H9 (cell line): ENCODE data around the gene BTBD19. TPM values are rescaled to one million over a fixed set of nuclear protein-coding genes. Genes with fewer than 3 reads are reported as not detected.
A peak's percentile ranks its signal among the peaks of the same experiment; 100 is the strongest.

Experiments
- DNase-seq: peaks from one replicate; pipeline ENCODE4 v3.0.0-alpha.2; 2017
- H2AFZ ChIP-seq: one replicate; pipeline ENCODE4 v1.6.1; 2013; ENCODE audit warnings: mild to moderate bottlenecking, low read length, control low read depth, moderate library complexity
- H2AK5ac ChIP-seq: 2 replicates; pipeline ENCODE4 v1.6.1; 2013; ENCODE audit warnings: low read length, control low read depth, mixed read lengths; ENCODE audit not compliant: insufficient read length
- H2BK120ac ChIP-seq: one replicate; pipeline ENCODE4 v1.6.1; 2013; ENCODE audit warnings: low read depth, mild to moderate bottlenecking, low read length, control low read depth, inconsistent platforms; ENCODE audit not compliant: poor library complexity, severe bottlenecking
- H2BK12ac ChIP-seq: 2 replicates; pipeline ENCODE4 v1.6.1; 2013; ENCODE audit warnings: low read length, control low read depth, mixed read lengths, low read depth; ENCODE audit not compliant: insufficient read length
- H2BK15ac ChIP-seq: 2 replicates; pipeline ENCODE4 v1.6.1; 2013; ENCODE audit warnings: low read depth, low read length, control low read depth
- H2BK20ac ChIP-seq: one replicate; pipeline ENCODE4 v1.6.1; 2013; ENCODE audit warnings: low read depth, mild to moderate bottlenecking, low read length, control low read depth, inconsistent platforms; ENCODE audit not compliant: poor library complexity, severe bottlenecking
- H2BK5ac ChIP-seq: 2 replicates; pipeline ENCODE4 v1.6.1; 2013; ENCODE audit warnings: low read length, control low read depth, mixed read lengths; ENCODE audit not compliant: insufficient read length
- H3K14ac ChIP-seq: 2 replicates; pipeline ENCODE4 v1.6.1; 2013; ENCODE audit warnings: low read length, control low read depth; ENCODE audit not compliant: insufficient read depth
- H3K18ac ChIP-seq: 2 replicates; pipeline ENCODE4 v1.6.1; 2013; ENCODE audit warnings: low read depth, mild to moderate bottlenecking, mixed read lengths, low read length, control low read depth; ENCODE audit not compliant: insufficient read length
- H3K23ac ChIP-seq: 2 replicates; pipeline ENCODE4 v1.6.1; 2013; ENCODE audit warnings: low read length, control low read depth, mixed read lengths, low read depth; ENCODE audit not compliant: insufficient read length
- H3K23me2 ChIP-seq: 2 replicates; pipeline ENCODE4 v1.6.1; 2013; ENCODE audit warnings: low read depth, mild to moderate bottlenecking, mixed read lengths, low read length, control low read depth; ENCODE audit not compliant: insufficient read length, poor library complexity, severe bottlenecking
- H3K27ac ChIP-seq: 2 replicates; pipeline ENCODE4 v1.5.1; 2013; ENCODE audit warnings: low read length, control low read depth, mixed read lengths, low read depth; ENCODE audit not compliant: insufficient read length
- H3K27me3 ChIP-seq: 2 replicates; pipeline ENCODE4 v1.6.1; 2013; ENCODE audit warnings: low read length, control low read depth, inconsistent platforms; ENCODE audit not compliant: insufficient read depth
- H3K4ac ChIP-seq: 2 replicates; pipeline ENCODE4 v1.6.1; 2013; ENCODE audit warnings: low read depth, mild to moderate bottlenecking, control low read depth, inconsistent platforms, low read length, moderate library complexity
- H3K4me1 ChIP-seq: 2 replicates; pipeline ENCODE4 v1.6.1; 2013; ENCODE audit warnings: low read length, control low read depth, inconsistent platforms; ENCODE audit not compliant: insufficient read depth
- H3K4me2 ChIP-seq: 2 replicates; pipeline ENCODE4 v1.6.1; 2013; ENCODE audit warnings: low read length, control low read depth, mixed read lengths; ENCODE audit not compliant: insufficient read length, insufficient read depth
- H3K56ac ChIP-seq: 2 replicates; pipeline ENCODE4 v1.6.1; 2013; ENCODE audit warnings: low read depth, mild to moderate bottlenecking, mixed read lengths, low read length, control low read depth; ENCODE audit not compliant: insufficient read length
- H3K79me1 ChIP-seq: 2 replicates; pipeline ENCODE4 v1.6.1; 2013; ENCODE audit warnings: low read depth, mild to moderate bottlenecking, moderate library complexity, low read length, control low read depth, inconsistent platforms; ENCODE audit not compliant: insufficient read depth, poor library complexity, severe bottlenecking
- H3K79me2 ChIP-seq: 2 replicates; pipeline ENCODE4 v1.6.1; 2013; ENCODE audit warnings: low read length, control low read depth, inconsistent platforms; ENCODE audit not compliant: insufficient read depth
- H3K9ac ChIP-seq: 2 replicates; pipeline ENCODE4 v1.6.1; 2013; ENCODE audit warnings: low read length, control low read depth, mixed read lengths; ENCODE audit not compliant: insufficient read length; ENCODE audit errors: extremely low read depth
- H3K9me3 ChIP-seq: one replicate; pipeline ENCODE4 v1.6.1; 2013; ENCODE audit warnings: low read depth, low read length, inconsistent platforms; ENCODE audit not compliant: control insufficient read depth
- H3T11ph ChIP-seq: one replicate; pipeline ENCODE4 v1.6.1; 2013; ENCODE audit warnings: mild to moderate bottlenecking, low read length, control low read depth, inconsistent platforms
- H4K20me1 ChIP-seq: one replicate; pipeline ENCODE4 v1.6.1; 2013; ENCODE audit not compliant: control insufficient read depth, insufficient read length, insufficient read depth
- H4K5ac ChIP-seq: 2 replicates; pipeline ENCODE4 v1.6.1; 2013; ENCODE audit warnings: low read depth, mild to moderate bottlenecking, mixed read lengths, low read length, control low read depth; ENCODE audit not compliant: insufficient read length
- H4K8ac ChIP-seq: replicated peaks from 2 replicates; pipeline ENCODE4 v1.6.1; 2013; ENCODE audit warnings: low read length, control low read depth, mixed read lengths, low read depth; ENCODE audit not compliant: insufficient read length
- H4K91ac ChIP-seq: 2 replicates; pipeline ENCODE4 v1.6.1; 2013; ENCODE audit warnings: low read depth, mild to moderate bottlenecking, moderate library complexity, mixed read lengths, low read length, control low read depth; ENCODE audit not compliant: insufficient read length
- H3K27ac Mint-ChIP-seq, 3 experiments: 2 replicates in 2 of 3; 3 replicates in 1 of 3; pipeline ENCODE4 v1.8.0; 2020 to 2021; ENCODE audit warnings: mixed read lengths in 3 of 3, mild to moderate bottlenecking in 1 of 3, moderate library complexity in 1 of 3
- H3K27me3 Mint-ChIP-seq: 2 replicates; pipeline ENCODE4 v1.8.0; 2021; ENCODE audit warnings: low read depth, mild to moderate bottlenecking, moderate library complexity, mixed read lengths
- H3K36me3 Mint-ChIP-seq, 3 experiments: 2 replicates in 2 of 3; 3 replicates in 1 of 3; pipeline ENCODE4 v1.8.0; 2020 to 2021; ENCODE audit warnings: low read depth in 3 of 3, mixed read lengths in 3 of 3; ENCODE audit not compliant: insufficient read depth in 1 of 3
- H3K4me1 Mint-ChIP-seq, 2 experiments: 2 replicates each; pipeline ENCODE4 v1.8.0; 2020; ENCODE audit warnings: mixed read lengths in 2 of 2
- H3K4me3 Mint-ChIP-seq, 2 experiments: 2 replicates in 1 of 2; 3 replicates in 1 of 2; pipeline ENCODE4 v1.8.0; 2020 to 2021; ENCODE audit warnings: mild to moderate bottlenecking in 2 of 2, mixed read lengths in 2 of 2, moderate library complexity in 1 of 2
- H3K9me3 Mint-ChIP-seq, 2 experiments: 2 replicates in 1 of 2; 3 replicates in 1 of 2; pipeline ENCODE4 v1.8.0; 2020; ENCODE audit warnings: mild to moderate bottlenecking in 2 of 2, mixed read lengths in 2 of 2, moderate library complexity in 1 of 2
- WGBS: extraction: QIAGEN DNeasy Blood & Tissue Kit; methylation state at CpG from one replicate; pipeline ENCODE4 v1.1.7; 2013; ENCODE audit warnings: missing lambda C conversion rate, low lambda C conversion rate, mixed read lengths; ENCODE audit not compliant: insufficient read length; ENCODE audit errors: extremely low coverage; 5-methylcytosine and 5-hydroxymethylcytosine counted together
- total RNA-seq: library from RNA; stranded (reverse); gene quantifications from 2 replicates; pipeline ENCODE4 v1.2.1, GENCODE V29; 2021
- TF ChIP-seq, protein P1 (sequence below): fragments of 200-600 bp; sonication (generic); conservative IDR thresholded peaks from 3 replicates; pipeline ENCODE4 v1.8.0; 2021; ENCODE audit warnings: antibody characterized with exemption, mild to moderate bottlenecking

BTBD19 gene
- total RNA-seq, 1 experiment from 2014 or later, result 1.9 TPM

DNA sequence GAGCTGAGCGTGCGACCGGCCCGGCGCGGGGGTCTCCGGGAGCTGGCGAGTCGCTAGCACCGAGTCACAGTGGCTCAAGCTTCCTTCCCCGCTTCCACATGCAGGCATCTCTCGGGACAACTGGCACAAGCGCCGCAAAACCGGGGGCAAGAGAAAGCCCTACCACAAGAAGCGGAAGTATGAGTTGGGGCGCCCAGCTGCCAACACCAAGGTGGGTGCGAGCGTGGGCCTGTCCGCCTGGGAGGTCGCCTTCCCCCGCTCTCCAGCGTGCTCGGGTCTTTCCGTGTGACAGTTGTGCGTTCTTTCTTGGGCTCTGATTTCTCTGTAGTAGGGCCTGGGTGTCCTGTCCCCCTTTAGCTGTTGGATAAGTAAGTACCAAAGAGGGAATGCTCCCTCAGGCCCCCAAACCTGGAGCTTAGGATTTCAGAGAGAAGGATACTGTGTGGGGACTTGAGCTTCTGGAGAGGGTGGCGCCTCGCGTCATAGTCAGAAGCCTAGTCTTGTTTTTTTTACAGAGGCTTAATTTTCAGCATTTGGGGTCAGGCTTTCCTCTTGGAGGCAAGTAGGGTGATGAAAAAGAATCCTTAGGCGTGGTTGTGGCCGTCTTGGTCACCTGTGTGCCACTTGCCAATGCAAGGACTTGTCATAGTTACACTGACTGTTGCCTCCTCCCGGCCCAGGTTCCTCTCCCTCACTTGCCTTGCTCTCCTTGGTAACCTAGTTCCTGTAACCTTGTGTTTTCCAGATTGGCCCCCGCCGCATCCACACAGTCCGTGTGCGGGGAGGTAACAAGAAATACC lies 32.2 kb upstream of the BTBD19 start:
- Histone ChIP-seq H2BK12ac (no peak overlapping the region), H3K4ac (peak overlapping the region; percentile 33; the same call in 1 of the 2 replicates), H2AFZ (no peak overlapping the region), H3K9me3 (no peaks in the 10 kb centered on the region), H3K9ac (peak overlapping the region; percentile 98), H2BK120ac (no peak overlapping the region), H4K20me1 (peaks cover 4% of the 10 kb centered on the region), H3K27me3 (no peaks in the 10 kb centered on the region), H3T11ph (no peak overlapping the region), H2BK15ac (no peak overlapping the region), H3K79me1 (peaks cover 2% of the 10 kb centered on the region), H2BK5ac (no peak overlapping the region), H3K56ac (no peak overlapping the region), H3K27ac (no peak overlapping the region), H4K5ac (peak overlapping the region; percentile 83), H3K18ac (peak overlapping the region; percentile 83), H3K23me2 (peaks cover 11% of the 10 kb centered on the region), H2BK20ac (no peak overlapping the region), H3K23ac (no peak overlapping the region), H4K91ac (no peak overlapping the region), H3K4me1 (no peaks in the 10 kb centered on the region), H3K14ac (peak overlapping the region; percentile 94), H3K4me2 (peak overlapping the region; percentile 99), H4K8ac (no peak overlapping the region), H2AK5ac (peak overlapping the region; percentile 13), H3K79me2 (peaks cover 17% of the 10 kb centered on the region; the same call in 1 of the 2 replicates)
- Mint-ChIP-seq H3K36me3 (peaks cover 33 to 55% (median 47%) of the 10 kb centered on the region in 3 experiments), H3K4me1 (peaks cover 18 to 22% of the 10 kb centered on the region in 2 experiments), H3K9me3 (0 out of 5 replicates have a peak, but pooled peaks cover 0 to 4% of the 10 kb centered on the region in 2 experiments), H3K4me3 (peak overlapping the region; percentile 81 to 95), H3K27ac (peak overlapping the region; percentile 91 to 97 (median 94)), H3K27me3 (no peaks in the 10 kb centered on the region)
- WGBS, result no CpG with 5 or more reads among the region's 36 CpGs
- DNase-seq, result no peak
- TF ChIP-seq, protein P1, sequence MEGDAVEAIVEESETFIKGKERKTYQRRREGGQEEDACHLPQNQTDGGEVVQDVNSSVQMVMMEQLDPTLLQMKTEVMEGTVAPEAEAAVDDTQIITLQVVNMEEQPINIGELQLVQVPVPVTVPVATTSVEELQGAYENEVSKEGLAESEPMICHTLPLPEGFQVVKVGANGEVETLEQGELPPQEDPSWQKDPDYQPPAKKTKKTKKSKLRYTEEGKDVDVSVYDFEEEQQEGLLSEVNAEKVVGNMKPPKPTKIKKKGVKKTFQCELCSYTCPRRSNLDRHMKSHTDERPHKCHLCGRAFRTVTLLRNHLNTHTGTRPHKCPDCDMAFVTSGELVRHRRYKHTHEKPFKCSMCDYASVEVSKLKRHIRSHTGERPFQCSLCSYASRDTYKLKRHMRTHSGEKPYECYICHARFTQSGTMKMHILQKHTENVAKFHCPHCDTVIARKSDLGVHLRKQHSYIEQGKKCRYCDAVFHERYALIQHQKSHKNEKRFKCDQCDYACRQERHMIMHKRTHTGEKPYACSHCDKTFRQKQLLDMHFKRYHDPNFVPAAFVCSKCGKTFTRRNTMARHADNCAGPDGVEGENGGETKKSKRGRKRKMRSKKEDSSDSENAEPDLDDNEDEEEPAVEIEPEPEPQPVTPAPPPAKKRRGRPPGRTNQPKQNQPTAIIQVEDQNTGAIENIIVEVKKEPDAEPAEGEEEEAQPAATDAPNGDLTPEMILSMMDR, result no peak
